ENCODE results near the gene IL4I1. TPM values are rescaled to one million over a fixed set of nuclear protein-coding genes. Genes with fewer than 3 reads are reported as not detected.

IL4I1 gene
- total and polyA plus RNA-seq, 2 of the 4 experiments (the other 2 are of a cell fraction), result 0.31 to 0.36 TPM

DNA sequence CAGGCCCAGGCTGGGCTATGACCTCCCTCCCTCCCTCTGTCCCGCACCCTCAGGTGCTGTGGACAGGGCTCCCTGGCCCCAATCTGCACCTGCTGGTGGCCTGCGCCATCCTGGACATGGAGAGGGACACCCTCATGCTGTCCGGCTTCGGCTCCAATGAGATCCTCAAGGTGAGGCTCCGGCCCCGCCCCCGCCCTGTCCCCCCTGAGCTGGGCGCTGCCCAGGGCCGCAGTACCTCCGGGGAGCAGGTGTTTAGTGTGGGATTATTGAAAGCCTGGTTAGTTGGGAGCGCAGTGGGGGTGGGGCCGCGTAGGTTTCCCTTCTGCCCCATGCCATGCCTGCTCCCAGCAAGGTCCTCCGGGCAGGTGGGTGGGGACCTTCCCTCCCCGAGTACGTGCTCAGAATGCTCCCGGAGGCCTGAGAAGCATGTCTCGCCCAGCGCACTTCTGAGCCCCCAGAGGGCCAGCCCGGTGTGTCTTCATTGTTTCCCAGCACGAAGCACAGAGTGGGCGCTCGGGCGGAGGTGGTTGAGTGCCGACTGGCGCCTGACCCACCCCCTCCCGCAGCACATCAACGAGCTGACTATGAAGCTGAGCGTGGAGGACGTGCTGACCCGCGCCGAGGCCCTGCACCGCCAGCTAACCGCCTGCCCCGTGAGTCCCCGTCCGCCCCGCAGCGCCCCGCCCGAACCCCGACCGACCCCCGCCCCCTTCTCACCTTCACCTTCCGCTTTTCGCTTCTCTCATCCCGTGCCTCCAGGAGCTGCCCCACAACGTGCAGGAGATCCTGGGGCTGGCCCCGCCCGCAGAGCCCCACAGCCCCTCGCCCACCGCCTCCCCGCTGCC is 8.8 kb downstream of the IL4I1 start:
- no peaks in the 10 kb centered on the region for H4K20me1 ChIP-seq (ENCODE audit: insufficient read depth, low read length)
- peaks cover 3% of the 10 kb centered on the region; the same call in 1 of the 2 replicates for H3K9me3 ChIP-seq (ENCODE audit: control insufficient read depth, insufficient read depth, low read length)
- no peaks in the 10 kb centered on the region for H3K9me1 ChIP-seq (ENCODE audit: insufficient read depth, low read length)
- peaks cover 8% of the 10 kb centered on the region; the same call in 1 of the 2 replicates for H3K27me3 ChIP-seq (ENCODE audit: control insufficient read depth, insufficient read depth, low read length)
- no peak overlapping the region for H3K9ac ChIP-seq (ENCODE audit: low read depth, low read length)
- ATAC-seq (ENCODE audit: low read depth) (no peak), DNase-seq (no peak)
- H3K4me2 ChIP-seq (ENCODE audit: low read depth, low read length), result no peak overlapping the region
- no peak overlapping the region for H3K23ac ChIP-seq (ENCODE audit: low read depth, low read length)
- no peak overlapping the region for H3K14ac ChIP-seq (replicated peaks; ENCODE audit: low read depth, low read length)
- peaks cover 0 to 6% of the 10 kb centered on the region in 2 experiments; a peak in 1 of 4 replicates for H3K79me1 ChIP-seq (ENCODE audit: low read depth in 1 of 2, low read length in 2 of 2)
- H3K18ac ChIP-seq (ENCODE audit: low read depth, low read length), result no peak overlapping the region
- CTCF ChIA-PET, result no interaction called here
- no peak overlapping the region for H2BK15ac ChIP-seq (ENCODE audit: low read depth, low read length)
- H2BK5ac ChIP-seq (ENCODE audit: low read depth, low read length, poor library complexity, severe bottlenecking), result no peak overlapping the region
- no peak overlapping the region for H3K4me3 ChIP-seq (ENCODE audit: insufficient read depth, low read depth, low read length)
- TF ChIP-seq MAFK (IDR thresholded peaks at IDR 0.05; ENCODE audit: low read depth, low read length) (no peak), FOS (IDR thresholded peaks at IDR 0.05; ENCODE audit: low read depth, low read length) (no peak), RFX5 (IDR thresholded peaks at IDR 0.05; ENCODE audit: low read depth, low read length) (no peak)
- TF ChIP-seq, protein P1, sequence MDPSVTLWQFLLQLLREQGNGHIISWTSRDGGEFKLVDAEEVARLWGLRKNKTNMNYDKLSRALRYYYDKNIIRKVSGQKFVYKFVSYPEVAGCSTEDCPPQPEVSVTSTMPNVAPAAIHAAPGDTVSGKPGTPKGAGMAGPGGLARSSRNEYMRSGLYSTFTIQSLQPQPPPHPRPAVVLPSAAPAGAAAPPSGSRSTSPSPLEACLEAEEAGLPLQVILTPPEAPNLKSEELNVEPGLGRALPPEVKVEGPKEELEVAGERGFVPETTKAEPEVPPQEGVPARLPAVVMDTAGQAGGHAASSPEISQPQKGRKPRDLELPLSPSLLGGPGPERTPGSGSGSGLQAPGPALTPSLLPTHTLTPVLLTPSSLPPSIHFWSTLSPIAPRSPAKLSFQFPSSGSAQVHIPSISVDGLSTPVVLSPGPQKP (IDR thresholded peaks at IDR 0.05; ENCODE audit: borderline replicate concordance, low read depth, low read length), result no peak
- TF ChIP-seq, protein P2, sequence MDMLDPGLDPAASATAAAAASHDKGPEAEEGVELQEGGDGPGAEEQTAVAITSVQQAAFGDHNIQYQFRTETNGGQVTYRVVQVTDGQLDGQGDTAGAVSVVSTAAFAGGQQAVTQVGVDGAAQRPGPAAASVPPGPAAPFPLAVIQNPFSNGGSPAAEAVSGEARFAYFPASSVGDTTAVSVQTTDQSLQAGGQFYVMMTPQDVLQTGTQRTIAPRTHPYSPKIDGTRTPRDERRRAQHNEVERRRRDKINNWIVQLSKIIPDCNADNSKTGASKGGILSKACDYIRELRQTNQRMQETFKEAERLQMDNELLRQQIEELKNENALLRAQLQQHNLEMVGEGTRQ (IDR thresholded peaks at IDR 0.05; ENCODE audit: low read depth, low read length), result no peak
- H2AK5ac ChIP-seq (ENCODE audit: low read depth, low read length), result no peak overlapping the region
- peaks cover 31% of the 10 kb centered on the region for H3K36me3 ChIP-seq (ENCODE audit: control insufficient read depth, insufficient read depth, low read length)
- H4K8ac ChIP-seq (ENCODE audit: low read depth in 2 of 2, low read length in 2 of 2), result no peak overlapping the region
- H3K4me1 ChIP-seq (ENCODE audit: control insufficient read depth, insufficient read depth, low read length), result peaks cover 2% of the 10 kb centered on the region; the same call in 1 of the 2 replicates
- in situ Hi-C loops (cut with MboI; ENCODE audit: low sequenced_read_pairs), result no loop called here
- H3K56ac ChIP-seq (ENCODE audit: extremely low read depth, insufficient read depth, low read length), result no peak overlapping the region
- no peak overlapping the region for H2AFZ ChIP-seq (replicated peaks; ENCODE audit: low read length, poor library complexity)
- intact Hi-C loops (cut with micrococcal nuclease), result no loop called here
- H2AK9ac ChIP-seq (replicated peaks; ENCODE audit: low read depth, low read length, poor library complexity), result peak overlapping the region; percentile 42
- no peak overlapping the region for H4K91ac ChIP-seq (ENCODE audit: insufficient read depth, low read depth, low read length)
- dilution Hi-C loops (cut with HindIII; ENCODE audit: low sequenced_read_pairs, unreplicated experiment), result no loop called here
- no peak overlapping the region for H2BK20ac ChIP-seq (ENCODE audit: low read depth, low read length)
- POLR2A ChIA-PET (ENCODE audit: unreplicated experiment), result interaction anchor here (0.6 kb wide), 1 partner anchor 11 kb away, joined by 9 read pairs; the partner anchor contains the start of gene AKT1S1
- 68% methylated on average over 19 of the region's 54 CpGs; no CpG with 5 or more reads in 1 of the 2 experiments for WGBS, 2 experiments (ENCODE audit: extremely low coverage in 2 of 2, insufficient read length in 1 of 2)
- no peak overlapping the region for H3K27ac ChIP-seq (ENCODE audit: insufficient read depth, low read length)
- no peak overlapping the region for H2BK120ac ChIP-seq (ENCODE audit: low read depth, low read length)
- H4K5ac ChIP-seq (ENCODE audit: low read depth, low read length), result no peak overlapping the region
- no peak overlapping the region for H3K4ac ChIP-seq (ENCODE audit: low read depth, low read length)
- BruUV-seq (replicated peaks), result no TSS peak
